GM10847 (cell line): ENCODE measurements around the gene RRAGC.

Experiments used
- POLR2A ChIP-seq: IDR thresholded peaks from 2 replicates; pipeline ENCODE4 v1.6.1; 2011; ENCODE audit not compliant: insufficient read length; ENCODE audit errors: extremely low read depth

RRAGC gene

GRCh38 chr1:38859561-38860453 is at the start of gene RRAGC:
TSS of gene RRAGC (minus strand) at chr1:38859772. CDS start at chr1:38859646, 126 bp downstream.
- TF ChIP-seq POLR2A: peak; percentile 59

GRCh38 chr1:38908821-38909220 is 49.2 kb upstream of the RRAGC start:
- no peak for TF ChIP-seq POLR2A

- TF ChIP-seq POLR2A: no peak
Observed at GRCh38 chr1:38905985-38906384, 46.4 kb upstream of the RRAGC start.

- no peak for TF ChIP-seq POLR2A
Observed at GRCh38 chr1:38899560-38899959, 40.0 kb upstream of the RRAGC start.

GRCh38 chr1:38898653-38899230 is 39.2 kb upstream of the RRAGC start:
- TF ChIP-seq POLR2A: no peak

- no peak for TF ChIP-seq POLR2A
Observed at GRCh38 chr1:38896169-38896568, 36.6 kb upstream of the RRAGC start.

GRCh38 chr1:38892976-38893375 is 33.4 kb upstream of the RRAGC start:
- TF ChIP-seq POLR2A: no peak

- TF ChIP-seq POLR2A: no peak
Observed at GRCh38 chr1:38891753-38892152, 32.2 kb upstream of the RRAGC start.

GRCh38 chr1:38889589-38889988 is 30.0 kb upstream of the RRAGC start:
- TF ChIP-seq POLR2A: no peak

GRCh38 chr1:38888423-38889333 is 29.1 kb upstream of the RRAGC start:
- no peak for TF ChIP-seq POLR2A

- no peak for TF ChIP-seq POLR2A
Observed at GRCh38 chr1:38885092-38885491, 25.5 kb upstream of the RRAGC start.

GRCh38 chr1:38881487-38881886 is 21.9 kb upstream of the RRAGC start, which contains the start of gene GJA9:
TSS of gene GJA9 (minus strand) at chr1:38881587. CDS start at chr1:38876098, 5,489 bp downstream.
- no peak for TF ChIP-seq POLR2A

- TF ChIP-seq POLR2A: no peak
Observed at GRCh38 chr1:38875811-38876210, 16.2 kb upstream of the RRAGC start.

GRCh38 chr1:38873027-38873969 is 13.7 kb upstream of the RRAGC start, which contains the start of gene MYCBP:
TSS of gene MYCBP (minus strand) at chr1:38873348. CDS start at chr1:38873305, 43 bp downstream.
- TF ChIP-seq POLR2A: peak; percentile 62
